Measurements from ENCODE around the gene NUTF2.

DNA sequence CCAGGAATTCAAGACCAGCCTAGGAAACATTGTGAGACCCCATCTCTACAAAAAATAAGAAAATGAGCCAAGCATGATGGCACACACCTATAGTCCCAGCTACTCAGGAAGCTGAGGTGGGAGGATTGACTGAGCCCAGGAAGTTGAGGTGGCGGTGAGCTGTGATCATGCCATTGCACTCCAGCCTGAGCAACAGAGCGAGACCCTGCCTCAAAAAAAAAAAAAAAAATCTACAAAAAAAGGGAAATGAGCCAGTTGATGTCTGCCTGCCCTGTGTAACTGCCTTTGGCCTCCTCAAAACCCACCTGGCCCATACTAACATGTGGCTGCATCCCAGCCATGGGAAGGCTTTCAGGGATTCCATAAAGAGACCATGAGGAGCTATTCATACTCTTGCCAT lies 44.9 kb upstream of the NUTF2 start:
- no peak for TF ChIP-seq EZH2 (IDR thresholded peaks at IDR 0.05; ENCODE audit: borderline replicate concordance, low read length)
- TF ChIP-seq, protein P1, sequence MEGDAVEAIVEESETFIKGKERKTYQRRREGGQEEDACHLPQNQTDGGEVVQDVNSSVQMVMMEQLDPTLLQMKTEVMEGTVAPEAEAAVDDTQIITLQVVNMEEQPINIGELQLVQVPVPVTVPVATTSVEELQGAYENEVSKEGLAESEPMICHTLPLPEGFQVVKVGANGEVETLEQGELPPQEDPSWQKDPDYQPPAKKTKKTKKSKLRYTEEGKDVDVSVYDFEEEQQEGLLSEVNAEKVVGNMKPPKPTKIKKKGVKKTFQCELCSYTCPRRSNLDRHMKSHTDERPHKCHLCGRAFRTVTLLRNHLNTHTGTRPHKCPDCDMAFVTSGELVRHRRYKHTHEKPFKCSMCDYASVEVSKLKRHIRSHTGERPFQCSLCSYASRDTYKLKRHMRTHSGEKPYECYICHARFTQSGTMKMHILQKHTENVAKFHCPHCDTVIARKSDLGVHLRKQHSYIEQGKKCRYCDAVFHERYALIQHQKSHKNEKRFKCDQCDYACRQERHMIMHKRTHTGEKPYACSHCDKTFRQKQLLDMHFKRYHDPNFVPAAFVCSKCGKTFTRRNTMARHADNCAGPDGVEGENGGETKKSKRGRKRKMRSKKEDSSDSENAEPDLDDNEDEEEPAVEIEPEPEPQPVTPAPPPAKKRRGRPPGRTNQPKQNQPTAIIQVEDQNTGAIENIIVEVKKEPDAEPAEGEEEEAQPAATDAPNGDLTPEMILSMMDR (IDR thresholded peaks at IDR 0.05; ENCODE audit: low read length), result no peak

Data from OCI-LY1 (cell line).